Astrocyte (in vitro differentiated cells and primary cell): ENCODE measurements around the gene VIM. TPM values are rescaled to one million over a fixed set of nuclear protein-coding genes. Genes with fewer than 3 reads are reported as not detected.

Experiments
- DNase-seq: peaks from one replicate; pipeline ENCODE4 v3.0.0-alpha.2; 2010; ENCODE audit warnings: low read depth
- FAIRE-seq: peaks from 2 replicates; lab custom pipeline; 2011; peaks lifted over from hg19 to GRCh38; lab: Jason Lieb, UNC
- H2AFZ ChIP-seq: 2 replicates; pipeline ENCODE4 v1.6.0; 2012; ENCODE audit warnings: low read depth, low read length, inconsistent platforms
- H3K27ac ChIP-seq: 2 replicates; pipeline ENCODE4 v1.5.1; 2011; ENCODE audit warnings: low read depth, low read length, inconsistent platforms
- H3K27me3 ChIP-seq: 2 replicates; pipeline ENCODE4 v1.6.0; 2011; ENCODE audit warnings: low read length, inconsistent platforms; ENCODE audit not compliant: insufficient read depth
- H3K36me3 ChIP-seq: 2 replicates; pipeline ENCODE4 v1.5.1; 2011; ENCODE audit warnings: low read length, inconsistent platforms; ENCODE audit not compliant: insufficient read depth
- H3K4me1 ChIP-seq: 2 replicates; pipeline ENCODE4 v1.5.1; 2011; ENCODE audit warnings: low read length, inconsistent platforms; ENCODE audit not compliant: insufficient read depth
- H3K4me2 ChIP-seq: 2 replicates; pipeline ENCODE4 v1.6.0; 2012; ENCODE audit warnings: low read length, inconsistent platforms
- H3K4me3 ChIP-seq: 2 replicates; pipeline ENCODE4 v1.5.1; 2011; ENCODE audit warnings: low read depth, mild to moderate bottlenecking, low read length, inconsistent platforms; ENCODE audit not compliant: insufficient read depth
- H3K79me2 ChIP-seq: 2 replicates; pipeline ENCODE4 v1.6.0; 2012; ENCODE audit warnings: mild to moderate bottlenecking, low read length, inconsistent platforms; ENCODE audit not compliant: insufficient read depth
- H3K9ac ChIP-seq: 2 replicates; pipeline ENCODE4 v1.6.0; 2012; ENCODE audit warnings: mild to moderate bottlenecking, low read length, inconsistent platforms
- H3K9me3 ChIP-seq: 2 replicates; pipeline ENCODE4 v1.5.1; 2012; ENCODE audit warnings: low read depth, mild to moderate bottlenecking, low read length, inconsistent platforms; ENCODE audit not compliant: insufficient read depth
- H4K20me1 ChIP-seq: 2 replicates; pipeline ENCODE4 v1.6.0; 2012; ENCODE audit warnings: low read length, inconsistent platforms; ENCODE audit not compliant: insufficient read depth
- H3K27ac Mint-ChIP-seq: one replicate; pipeline ENCODE4 v1.8.0; 2021; ENCODE audit warnings: mild to moderate bottlenecking, mixed read lengths; ENCODE audit not compliant: unreplicated experiment
- H3K27me3 Mint-ChIP-seq: one replicate; pipeline ENCODE4 v1.8.0; 2021; ENCODE audit warnings: low read depth, mixed read lengths; ENCODE audit not compliant: unreplicated experiment
- H3K36me3 Mint-ChIP-seq: one replicate; pipeline ENCODE4 v1.8.0; 2021; ENCODE audit warnings: low read depth, mixed read lengths; ENCODE audit not compliant: unreplicated experiment
- H3K4me1 Mint-ChIP-seq: one replicate; pipeline ENCODE4 v1.8.0; 2021; ENCODE audit warnings: low read depth, mixed read lengths; ENCODE audit not compliant: unreplicated experiment
- H3K4me3 Mint-ChIP-seq: one replicate; pipeline ENCODE4 v1.8.0; 2021; ENCODE audit warnings: mild to moderate bottlenecking, moderate library complexity, mixed read lengths; ENCODE audit not compliant: unreplicated experiment
- H3K9me3 Mint-ChIP-seq: one replicate; pipeline ENCODE4 v1.8.0; 2021; ENCODE audit warnings: mild to moderate bottlenecking, mixed read lengths; ENCODE audit not compliant: unreplicated experiment
- CTCF ChIP-seq: IDR thresholded peaks from 2 replicates; pipeline ENCODE4 v1.5.1; 2011; ENCODE audit warnings: low read depth, mild to moderate bottlenecking, inconsistent platforms, low read length, moderate library complexity; ENCODE audit not compliant: insufficient read depth
- EZH2 ChIP-seq: IDR thresholded peaks from 2 replicates; pipeline ENCODE4 v1.6.1; 2012; ENCODE audit warnings: mild to moderate bottlenecking, low read length, inconsistent platforms; ENCODE audit not compliant: insufficient read depth
- total RNA-seq: library from RNA; stranded (reverse); gene quantifications from 2 replicates; pipeline ENCODE4 v1.2.1, GENCODE V29; 2021

Gene VIM
- total RNA-seq, 1 donor from 2014 or later, result 5,400 TPM

GRCh38 chr10:17195083-17195482, 33.0 kb upstream of the VIM start:
- H3K27me3 Mint-ChIP-seq, result no peaks in the 10 kb centered on the region
- no peak overlapping the region for H3K27ac ChIP-seq
- no peak overlapping the region for H3K4me2 ChIP-seq
- TF ChIP-seq EZH2 (no peak), CTCF (no peak)
- H3K4me1 ChIP-seq, result peaks cover 10% of the 10 kb centered on the region
- no peak overlapping the region for H3K4me3 ChIP-seq
- H3K4me3 Mint-ChIP-seq, result no peak overlapping the region
- H3K79me2 ChIP-seq, result peaks cover 26% of the 10 kb centered on the region
- H2AFZ ChIP-seq, result no peak overlapping the region
- H3K27me3 ChIP-seq, result no peaks in the 10 kb centered on the region
- FAIRE-seq (no peak), DNase-seq (no peak)
- H3K36me3 ChIP-seq, result no peaks in the 10 kb centered on the region
- H3K9me3 ChIP-seq, result no peaks in the 10 kb centered on the region
- no peak overlapping the region for H3K27ac Mint-ChIP-seq
- peaks cover 13% of the 10 kb centered on the region for H3K4me1 Mint-ChIP-seq
- H3K9me3 Mint-ChIP-seq, result peaks cover 5% of the 10 kb centered on the region
- no peaks in the 10 kb centered on the region for H4K20me1 ChIP-seq
- no peak overlapping the region for H3K9ac ChIP-seq
- peaks cover 4% of the 10 kb centered on the region for H3K36me3 Mint-ChIP-seq

DNA sequence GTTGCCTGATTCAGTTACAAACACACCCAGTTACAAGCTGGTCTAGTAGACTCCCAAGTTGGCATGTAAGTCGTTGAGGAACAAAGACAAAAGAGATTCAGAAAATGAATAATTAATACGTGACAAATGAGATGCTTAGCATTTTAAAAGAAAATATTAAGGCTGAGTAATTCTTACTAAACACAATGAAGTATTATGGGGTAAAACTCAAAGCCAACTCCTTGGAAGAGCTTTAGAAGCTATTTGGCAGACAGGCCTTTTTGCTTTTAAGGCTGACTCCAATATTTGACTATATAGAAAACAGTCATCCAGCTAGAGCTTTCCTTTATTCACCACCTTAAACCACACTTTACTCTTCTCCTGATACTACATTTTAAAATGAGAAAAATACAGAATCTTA, 32.0 kb upstream of the VIM start:
- H3K27me3 Mint-ChIP-seq, result no peaks in the 10 kb centered on the region
- H3K27ac ChIP-seq, result no peak overlapping the region
- H3K36me3 ChIP-seq, result no peaks in the 10 kb centered on the region
- peaks cover 5% of the 10 kb centered on the region for H3K9me3 Mint-ChIP-seq
- H3K36me3 Mint-ChIP-seq, result peaks cover 4% of the 10 kb centered on the region
- no peaks in the 10 kb centered on the region for H4K20me1 ChIP-seq
- H3K4me2 ChIP-seq, result no peak overlapping the region
- no peak overlapping the region for H3K9ac ChIP-seq
- DNase-seq, result no peak
- no peak for FAIRE-seq
- no peak overlapping the region for H3K4me3 ChIP-seq
- TF ChIP-seq EZH2 (no peak), CTCF (no peak)
- no peaks in the 10 kb centered on the region for H3K27me3 ChIP-seq
- peaks cover 14% of the 10 kb centered on the region for H3K4me1 ChIP-seq
- no peak overlapping the region for H2AFZ ChIP-seq
- no peaks in the 10 kb centered on the region for H3K9me3 ChIP-seq
- H3K4me3 Mint-ChIP-seq, result no peak overlapping the region
- H3K4me1 Mint-ChIP-seq, result peaks cover 19% of the 10 kb centered on the region
- no peak overlapping the region for H3K27ac Mint-ChIP-seq
- H3K79me2 ChIP-seq, result peaks cover 32% of the 10 kb centered on the region

GRCh38 chr10:17196573-17196972, 31.5 kb upstream of the VIM start:
- peaks cover 21% of the 10 kb centered on the region for H3K4me1 Mint-ChIP-seq
- no peak for DNase-seq
- H3K27me3 Mint-ChIP-seq, result no peaks in the 10 kb centered on the region
- Histone ChIP-seq H3K36me3 (no peaks in the 10 kb centered on the region), H3K79me2 (peaks cover 28% of the 10 kb centered on the region), H3K4me1 (peaks cover 16% of the 10 kb centered on the region), H3K4me3 (no peak overlapping the region), H2AFZ (no peak overlapping the region), H4K20me1 (no peaks in the 10 kb centered on the region), H3K27ac (no peak overlapping the region), H3K4me2 (no peak overlapping the region), H3K9ac (no peak overlapping the region), H3K27me3 (no peaks in the 10 kb centered on the region), H3K9me3 (no peaks in the 10 kb centered on the region)
- FAIRE-seq, result no peak
- no peak for TF ChIP-seq EZH2
- TF ChIP-seq CTCF, result no peak
- no peak overlapping the region for H3K4me3 Mint-ChIP-seq
- H3K36me3 Mint-ChIP-seq, result peaks cover 4% of the 10 kb centered on the region
- H3K27ac Mint-ChIP-seq, result no peak overlapping the region
- peaks cover 5% of the 10 kb centered on the region for H3K9me3 Mint-ChIP-seq
